Ascending aorta (tissue), 2 donors: ENCODE data around the gene LCN6. TPM values are rescaled to one million over a fixed set of nuclear protein-coding genes. Genes with fewer than 3 reads are reported as not detected.
A peak's percentile ranks its signal among the peaks of the same experiment; 100 is the strongest.

ENCODE experiments used
- DNase-seq, 2 donors: peaks; one replicate each; pipeline ENCODE4 v3.0.0-alpha.2; 2019; ENCODE audit warnings: low spot score in 2 of 2
- H3K27ac ChIP-seq, 2 donors: fragments of 200-600 bp; sonication (generic); one replicate each; pipeline ENCODE4 v1.5.1; 2016 to 2017; ENCODE audit warnings: mild to moderate bottlenecking in 1 of 2
- H3K27me3 ChIP-seq: fragments of 200-600 bp; sonication (generic); one replicate; pipeline ENCODE4 v1.5.1; 2017
- H3K36me3 ChIP-seq, 2 donors: fragments of 200-600 bp; sonication (generic); one replicate each; pipeline ENCODE4 v1.5.1; 2016
- H3K4me1 ChIP-seq, 2 donors: fragments of 200-600 bp; sonication (generic); one replicate each; pipeline ENCODE4 v1.5.1; 2016 to 2017; ENCODE audit warnings: mild to moderate bottlenecking in 1 of 2
- H3K4me3 ChIP-seq, 2 donors: fragments of 200-600 bp; sonication (generic); one replicate each; pipeline ENCODE4 v1.5.1; 2016 to 2017; ENCODE audit warnings: mild to moderate bottlenecking in 1 of 2
- H3K9me3 ChIP-seq, 2 donors: fragments of 200-600 bp; sonication (generic); one replicate each; pipeline ENCODE4 v1.5.1; 2016
- intact Hi-C: fragments of 100-400 bp; cut with DNase I; formaldehyde crosslinking; loops from one replicate; pipeline ENCODE4 v1.15.1; 2023
- total RNA-seq: library from RNA; depleted of rRNA; stranded (reverse); fragments of >200 nt; gene quantifications from one replicate; pipeline ENCODE4 v1.1.0, GENCODE V29; 2016
- TF ChIP-seq, protein P1 (sequence below), 3 experiments: fragments of 200-600 bp in 2 of 3; fragments of 450-650 bp in 1 of 3; sonication (generic) in 2 of 3; IDR thresholded peaks; one replicate each; pipeline ENCODE4 v1.5.1; 2016 to 2019; ENCODE audit warnings: antibody characterized with exemption in 3 of 3, mild to moderate bottlenecking in 1 of 3, moderate library complexity in 1 of 3

The LCN6 gene
- total RNA-seq, 1 donor from 2014 or later = 130 TPM

DNA sequence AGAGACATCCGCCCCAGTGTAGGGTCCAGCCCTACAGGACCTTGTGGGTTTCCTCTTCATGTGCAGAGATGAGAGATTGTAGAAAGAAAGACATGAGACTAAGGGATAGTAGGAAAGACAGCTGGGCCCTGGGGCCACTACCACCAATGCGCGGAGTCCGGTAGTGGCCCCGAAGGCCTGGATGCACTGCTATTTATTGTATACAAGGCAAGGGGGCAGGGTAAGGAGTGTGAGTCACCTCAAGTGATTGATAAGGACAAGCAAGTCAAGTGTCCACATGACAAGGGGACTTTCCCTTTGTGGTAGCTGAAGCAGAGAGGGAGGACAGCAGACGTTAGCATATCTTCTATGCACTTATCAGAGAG lies 36.7 kb upstream of the LCN6 start:
- no peak overlapping the region for H3K4me3 ChIP-seq
- intact Hi-C loops = no loop called here
- no peak overlapping the region for H3K27ac ChIP-seq
- H3K36me3 ChIP-seq = no peaks in the 10 kb centered on the region
- no peaks in the 10 kb centered on the region for H3K4me1 ChIP-seq
- H3K27me3 ChIP-seq = no peaks in the 10 kb centered on the region
- no peaks in the 10 kb centered on the region for H3K9me3 ChIP-seq
- TF ChIP-seq, protein P1, sequence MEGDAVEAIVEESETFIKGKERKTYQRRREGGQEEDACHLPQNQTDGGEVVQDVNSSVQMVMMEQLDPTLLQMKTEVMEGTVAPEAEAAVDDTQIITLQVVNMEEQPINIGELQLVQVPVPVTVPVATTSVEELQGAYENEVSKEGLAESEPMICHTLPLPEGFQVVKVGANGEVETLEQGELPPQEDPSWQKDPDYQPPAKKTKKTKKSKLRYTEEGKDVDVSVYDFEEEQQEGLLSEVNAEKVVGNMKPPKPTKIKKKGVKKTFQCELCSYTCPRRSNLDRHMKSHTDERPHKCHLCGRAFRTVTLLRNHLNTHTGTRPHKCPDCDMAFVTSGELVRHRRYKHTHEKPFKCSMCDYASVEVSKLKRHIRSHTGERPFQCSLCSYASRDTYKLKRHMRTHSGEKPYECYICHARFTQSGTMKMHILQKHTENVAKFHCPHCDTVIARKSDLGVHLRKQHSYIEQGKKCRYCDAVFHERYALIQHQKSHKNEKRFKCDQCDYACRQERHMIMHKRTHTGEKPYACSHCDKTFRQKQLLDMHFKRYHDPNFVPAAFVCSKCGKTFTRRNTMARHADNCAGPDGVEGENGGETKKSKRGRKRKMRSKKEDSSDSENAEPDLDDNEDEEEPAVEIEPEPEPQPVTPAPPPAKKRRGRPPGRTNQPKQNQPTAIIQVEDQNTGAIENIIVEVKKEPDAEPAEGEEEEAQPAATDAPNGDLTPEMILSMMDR (IDR thresholded peaks at IDR 0.05) = no peak
- no peak for DNase-seq

DNA sequence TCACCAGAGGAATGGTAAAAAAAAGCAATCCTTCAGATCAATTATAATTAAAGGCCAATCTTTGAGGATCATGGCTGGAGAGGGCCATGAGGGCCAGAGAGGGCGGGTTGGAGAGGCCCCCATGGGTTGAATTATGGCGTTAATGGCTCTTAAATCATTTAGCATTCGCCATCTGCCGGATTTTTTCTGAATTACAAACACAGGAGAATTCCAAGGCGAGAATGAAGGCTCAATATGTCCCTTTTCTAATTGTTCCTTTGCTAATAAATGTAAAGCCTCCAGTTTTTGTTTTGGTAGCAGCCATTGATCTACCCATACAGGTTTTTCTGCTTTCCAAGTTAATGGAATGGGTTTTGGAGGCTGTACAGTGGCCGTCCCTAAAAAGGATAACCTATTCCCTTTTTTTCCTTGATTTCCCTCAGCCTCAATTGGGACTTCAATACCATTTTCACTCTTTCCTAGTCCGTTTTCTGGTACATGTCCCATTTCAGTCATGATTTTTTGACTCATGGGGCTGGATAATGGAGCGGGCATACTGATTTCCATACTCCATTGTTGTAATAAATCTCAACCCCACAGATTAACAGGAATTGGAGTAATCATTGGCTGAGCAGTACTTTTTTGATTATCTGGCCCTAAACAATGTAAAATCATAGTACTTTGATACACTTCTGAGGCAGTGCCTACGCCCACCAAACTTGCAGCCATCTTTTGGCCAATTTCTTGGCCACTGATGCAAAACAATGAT lies 36.1 kb upstream of the LCN6 start:
- Histone ChIP-seq H3K36me3 (no peaks in the 10 kb centered on the region), H3K27me3 (no peaks in the 10 kb centered on the region), H3K9me3 (no peaks in the 10 kb centered on the region), H3K4me3 (no peak overlapping the region), H3K4me1 (no peaks in the 10 kb centered on the region), H3K27ac (no peak overlapping the region)
- intact Hi-C loops = no loop called here
- TF ChIP-seq, protein P1 (IDR thresholded peaks at IDR 0.05) = peak in 2 of 3 experiments; percentile 13 to 48
- no peak for DNase-seq

DNA sequence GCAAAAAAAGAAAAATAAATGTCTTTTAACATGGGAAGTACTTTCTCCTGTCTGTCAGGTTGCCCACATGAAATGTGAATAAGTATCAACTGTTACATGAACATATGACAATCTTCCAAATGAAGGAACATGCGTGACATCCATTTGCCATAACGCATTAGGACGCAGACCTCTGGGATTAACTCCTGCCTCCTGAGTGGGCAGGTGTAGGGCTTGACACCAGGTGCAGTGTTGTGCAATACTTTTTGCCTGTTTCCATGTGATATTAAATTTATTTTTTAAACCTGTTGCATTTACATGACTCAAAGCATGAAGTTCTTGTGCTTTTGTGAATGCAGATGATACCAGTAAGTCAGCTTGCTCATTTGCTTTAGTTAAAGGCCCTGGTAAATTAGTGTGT lies 34.1 kb upstream of the LCN6 start:
- no peaks in the 10 kb centered on the region for H3K4me1 ChIP-seq
- no peak overlapping the region for H3K27ac ChIP-seq
- no peaks in the 10 kb centered on the region for H3K36me3 ChIP-seq
- H3K27me3 ChIP-seq = no peaks in the 10 kb centered on the region
- TF ChIP-seq, protein P1 (IDR thresholded peaks at IDR 0.05) = no peak
- no peak overlapping the region for H3K4me3 ChIP-seq
- DNase-seq = no peak
- no peaks in the 10 kb centered on the region for H3K9me3 ChIP-seq
- intact Hi-C loops = no loop called here

DNA sequence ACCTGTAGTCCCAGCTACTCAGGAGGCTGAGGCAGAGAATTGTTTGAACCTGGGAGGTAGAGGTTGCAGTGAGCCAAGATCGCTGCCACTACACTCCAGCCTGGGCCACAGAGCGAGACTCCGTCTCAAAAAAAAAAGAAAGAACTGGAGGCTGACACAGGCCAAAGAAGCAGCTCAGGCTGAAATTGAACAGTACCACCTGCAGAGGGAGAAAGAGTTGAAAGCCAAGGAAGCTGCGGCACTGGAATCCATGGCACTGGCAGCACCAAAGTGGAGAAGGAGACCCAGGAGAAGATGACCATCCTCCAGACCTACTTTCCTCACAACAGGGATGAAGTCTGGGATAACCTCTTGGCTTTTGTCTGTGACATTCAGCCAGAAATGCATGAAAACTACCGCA lies 31.5 kb upstream of the LCN6 start:
- Histone ChIP-seq H3K4me1 (no peaks in the 10 kb centered on the region), H3K4me3 (no peak overlapping the region), H3K27ac (no peak overlapping the region), H3K27me3 (no peaks in the 10 kb centered on the region), H3K36me3 (no peaks in the 10 kb centered on the region), H3K9me3 (no peaks in the 10 kb centered on the region)
- intact Hi-C loops = no loop called here
- TF ChIP-seq, protein P1 (IDR thresholded peaks at IDR 0.05) = no peak
- DNase-seq = no peak

DNA sequence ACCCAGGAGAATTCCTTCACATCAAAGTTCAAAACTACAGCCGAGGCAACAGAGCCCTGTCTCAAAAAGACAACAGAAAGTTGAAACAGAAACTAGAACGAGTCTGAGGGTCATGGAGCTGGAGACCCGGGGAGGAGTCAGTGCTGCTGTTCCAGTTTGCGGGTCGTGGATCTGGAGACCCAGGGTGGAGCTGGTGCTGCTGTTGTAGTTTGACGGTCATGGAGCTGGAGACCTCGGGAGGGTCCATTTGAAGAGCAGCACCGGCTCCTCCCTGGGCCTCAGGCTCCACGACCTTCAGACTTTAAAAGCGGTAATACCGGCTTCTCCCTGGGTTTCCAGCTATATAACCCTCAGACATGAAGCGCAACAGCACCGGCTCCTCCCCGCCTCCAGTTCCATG lies 29.0 kb upstream of the LCN6 start:
- TF ChIP-seq, protein P1 (IDR thresholded peaks at IDR 0.05) = no peak
- H3K36me3 ChIP-seq = no peaks in the 10 kb centered on the region
- H3K27ac ChIP-seq = no peak overlapping the region
- no peak for DNase-seq
- H3K27me3 ChIP-seq = no peaks in the 10 kb centered on the region
- no peak overlapping the region for H3K4me3 ChIP-seq
- intact Hi-C loops = no loop called here
- H3K9me3 ChIP-seq = peaks cover 0 to 4% of the 10 kb centered on the region in 2 donors
- no peaks in the 10 kb centered on the region for H3K4me1 ChIP-seq

DNA sequence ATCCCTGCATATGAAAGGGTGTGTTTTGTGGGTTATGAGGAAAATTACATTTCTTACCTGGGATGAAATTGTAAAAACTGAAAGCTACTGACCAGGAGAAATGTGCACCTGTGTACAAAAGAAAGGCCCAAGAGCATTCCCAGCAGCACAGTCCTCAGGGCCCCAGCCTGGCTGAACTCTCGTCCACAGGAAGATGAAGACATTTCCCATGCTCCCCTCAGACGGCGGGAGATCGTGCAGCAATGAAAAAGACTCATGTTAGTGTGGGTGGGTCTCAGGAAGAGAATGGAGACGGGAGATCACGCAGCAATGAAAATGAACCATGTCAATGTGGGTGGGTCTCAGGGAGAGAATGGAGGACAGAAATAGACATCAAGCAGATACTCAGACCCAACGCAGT lies 28.6 kb upstream of the LCN6 start:
- TF ChIP-seq, protein P1 (IDR thresholded peaks at IDR 0.05) = no peak
- intact Hi-C loops = no loop called here
- H3K36me3 ChIP-seq = no peaks in the 10 kb centered on the region

More for the DNA sequence above, 28.6 kb upstream of the LCN6 start:
- Histone ChIP-seq H3K4me1 (no peaks in the 10 kb centered on the region), H3K27me3 (no peaks in the 10 kb centered on the region), H3K27ac (no peak overlapping the region), H3K4me3 (no peak overlapping the region), H3K9me3 (peaks cover 0 to 4% of the 10 kb centered on the region in 2 donors)
- DNase-seq = no peak
